HG03378 (cell line): ENCODE results near the gene LRP5.

Experiments used
- ATAC-seq: cut with Tn5 transposase; IDR thresholded peaks from one replicate; pipeline ENCODE4 v1.9.1; 2021; ENCODE audit warnings: mild to moderate bottlenecking, moderate library complexity; ENCODE audit not compliant: unreplicated experiment

Gene LRP5

GRCh38 chr11:68308068-68308467 is 4.3 kb upstream of the LRP5 start:
- no peak for ATAC-seq

DNA sequence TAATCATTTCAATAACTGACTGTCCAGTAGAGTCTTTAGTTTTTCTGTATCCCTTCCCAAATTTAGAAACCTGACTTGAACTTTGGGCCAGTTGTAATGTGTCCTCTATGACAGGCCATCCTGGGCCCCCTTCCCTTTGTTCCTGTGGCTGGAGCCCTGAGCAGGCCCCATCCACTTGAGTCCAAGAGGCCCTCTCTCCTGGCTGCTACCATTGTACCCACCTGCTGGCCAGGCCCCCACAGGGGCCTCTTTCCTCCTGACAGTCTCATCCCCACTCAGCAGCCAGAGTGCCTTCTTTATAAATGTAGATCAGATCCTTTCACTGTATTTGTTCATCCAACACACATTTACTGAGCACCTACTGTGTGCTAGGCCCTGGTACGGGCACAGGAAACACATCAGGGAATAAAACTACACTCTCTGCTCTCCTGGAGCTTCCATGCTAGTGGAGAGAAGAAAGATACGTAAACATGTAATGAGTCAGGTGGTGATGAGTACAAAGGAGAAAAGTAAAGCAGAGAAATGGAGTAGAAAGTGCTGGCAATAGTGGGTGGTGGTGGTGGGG is 2.7 kb upstream of the LRP5 start:
- ATAC-seq: no peak

DNA sequence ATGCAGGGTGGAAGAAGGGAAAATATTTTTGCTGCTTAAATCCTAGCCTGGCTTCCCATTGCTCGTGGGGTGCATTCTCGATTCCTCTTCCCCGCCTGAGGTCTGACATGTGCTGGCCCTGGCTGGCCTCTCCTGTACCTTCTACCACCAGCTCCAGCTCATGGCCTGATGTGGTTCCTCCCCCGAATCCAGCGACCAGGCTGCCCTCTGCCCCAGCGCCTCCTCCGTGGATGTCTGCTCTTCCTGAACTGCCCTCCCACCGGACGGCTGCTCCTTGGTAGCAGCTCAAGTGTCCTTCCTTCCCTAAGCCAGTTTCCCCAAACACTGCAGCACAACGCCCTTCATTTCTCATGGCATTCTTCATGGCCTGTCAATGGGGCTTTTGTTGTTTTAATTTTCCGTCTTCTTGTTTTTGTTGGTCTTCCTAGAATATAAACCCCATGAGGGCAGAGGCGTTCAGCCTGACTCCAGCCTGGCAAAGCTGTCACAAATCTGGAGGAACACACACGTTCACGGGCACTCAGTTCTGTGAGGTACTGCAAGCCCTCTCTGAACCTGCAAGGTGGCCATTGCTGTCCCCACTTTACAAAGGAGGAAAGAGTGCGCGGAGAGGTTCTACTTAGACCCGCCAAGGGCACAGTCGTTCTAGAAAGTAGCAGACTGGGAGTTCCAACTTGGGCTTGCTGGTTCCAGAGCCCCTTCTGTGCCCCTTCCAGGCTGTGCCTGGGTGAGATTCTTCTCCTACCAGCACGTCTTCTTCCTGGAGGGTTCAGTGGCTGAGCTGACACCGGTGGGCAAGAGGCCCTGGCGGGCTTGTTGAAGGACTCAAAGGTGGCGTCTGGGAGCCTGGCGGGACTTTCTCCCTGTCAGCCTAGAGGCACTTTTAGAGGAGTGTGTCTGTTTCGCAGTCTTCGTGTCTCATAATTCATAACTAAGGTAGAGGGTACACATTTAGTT is 953 bp upstream of the LRP5 start:
- no peak for ATAC-seq

GRCh38 chr11:68312780-68313573 is 586 bp downstream of the LRP5 start:
- no peak for ATAC-seq

DNA sequence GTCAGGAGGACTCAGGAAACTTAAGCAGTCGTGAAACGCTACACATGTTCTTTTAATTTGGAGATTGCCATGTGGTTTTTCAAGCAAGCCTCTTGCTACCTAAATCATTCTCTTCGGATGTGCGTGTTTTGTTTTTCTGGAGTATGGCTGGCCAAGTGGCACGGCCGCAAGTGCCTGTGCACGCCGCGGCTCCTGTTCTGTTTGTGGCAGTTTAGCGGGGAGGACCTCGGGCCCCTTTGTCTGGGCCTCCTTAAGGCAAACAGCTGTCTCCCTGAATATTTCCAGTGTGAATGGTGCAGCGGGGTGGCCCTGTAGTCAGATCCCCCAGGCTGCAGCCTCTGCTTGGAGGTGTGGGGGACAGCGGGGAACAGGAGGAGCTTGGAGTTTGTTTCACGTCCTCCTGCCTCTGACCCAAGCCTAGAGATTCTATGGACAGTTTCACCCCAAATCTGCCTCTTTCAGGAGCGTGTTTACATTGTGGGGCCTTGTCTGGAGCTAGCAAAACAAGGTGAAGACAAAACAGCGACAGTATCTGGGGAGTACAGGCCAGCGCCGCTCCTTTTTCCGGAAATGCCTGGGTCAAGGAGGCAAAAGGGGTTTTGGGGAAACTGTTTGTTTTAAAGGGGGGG is 1.3 kb downstream of the LRP5 start:
- no peak for ATAC-seq

DNA sequence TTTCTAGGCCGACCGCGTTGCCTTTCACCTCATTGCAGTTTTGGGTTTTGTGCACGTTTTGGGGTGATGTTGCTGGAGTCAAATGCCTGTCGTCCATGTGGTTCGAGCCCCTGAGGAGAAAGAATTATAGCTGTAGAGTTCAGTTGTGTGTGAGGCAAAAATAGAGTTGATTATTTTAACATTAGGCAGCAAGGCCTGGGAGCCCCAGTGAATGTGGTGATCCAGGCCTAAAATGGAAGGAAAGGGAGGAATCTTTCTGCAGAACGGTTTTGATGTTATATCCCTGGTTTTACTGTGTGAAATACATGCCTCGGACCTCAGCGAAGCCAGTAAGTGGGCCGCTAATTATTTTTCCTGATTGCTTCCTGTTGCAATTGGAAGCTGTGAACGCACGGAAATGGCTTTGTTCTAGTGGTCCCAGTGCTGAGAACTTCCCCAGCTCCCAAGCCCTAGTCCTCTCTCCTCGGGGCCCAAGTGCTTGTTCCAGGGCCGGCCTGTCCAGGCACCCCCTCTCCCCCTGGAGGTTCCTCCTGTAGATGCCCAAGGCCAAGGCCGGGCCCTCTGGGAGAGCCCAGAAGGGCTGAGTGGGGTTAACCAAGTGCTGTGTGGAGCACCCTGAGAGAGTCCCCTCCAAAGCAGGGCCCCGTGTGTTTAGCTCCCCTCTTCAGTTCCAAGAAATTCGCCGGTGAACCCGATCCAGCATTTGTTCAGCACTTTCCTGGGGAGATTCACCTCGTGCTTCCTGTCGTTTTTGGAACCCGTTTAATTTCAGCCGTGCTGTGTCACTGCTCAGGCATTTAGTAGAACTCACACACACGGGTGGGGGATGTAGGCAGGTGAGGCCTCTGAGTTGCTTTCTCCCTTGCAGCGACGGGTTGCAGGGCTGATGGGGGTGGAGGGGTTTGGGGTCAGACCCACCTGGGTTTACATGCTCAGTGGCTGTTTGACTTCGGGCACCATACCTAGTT is 2.1 kb downstream of the LRP5 start:
- ATAC-seq: no peak

DNA sequence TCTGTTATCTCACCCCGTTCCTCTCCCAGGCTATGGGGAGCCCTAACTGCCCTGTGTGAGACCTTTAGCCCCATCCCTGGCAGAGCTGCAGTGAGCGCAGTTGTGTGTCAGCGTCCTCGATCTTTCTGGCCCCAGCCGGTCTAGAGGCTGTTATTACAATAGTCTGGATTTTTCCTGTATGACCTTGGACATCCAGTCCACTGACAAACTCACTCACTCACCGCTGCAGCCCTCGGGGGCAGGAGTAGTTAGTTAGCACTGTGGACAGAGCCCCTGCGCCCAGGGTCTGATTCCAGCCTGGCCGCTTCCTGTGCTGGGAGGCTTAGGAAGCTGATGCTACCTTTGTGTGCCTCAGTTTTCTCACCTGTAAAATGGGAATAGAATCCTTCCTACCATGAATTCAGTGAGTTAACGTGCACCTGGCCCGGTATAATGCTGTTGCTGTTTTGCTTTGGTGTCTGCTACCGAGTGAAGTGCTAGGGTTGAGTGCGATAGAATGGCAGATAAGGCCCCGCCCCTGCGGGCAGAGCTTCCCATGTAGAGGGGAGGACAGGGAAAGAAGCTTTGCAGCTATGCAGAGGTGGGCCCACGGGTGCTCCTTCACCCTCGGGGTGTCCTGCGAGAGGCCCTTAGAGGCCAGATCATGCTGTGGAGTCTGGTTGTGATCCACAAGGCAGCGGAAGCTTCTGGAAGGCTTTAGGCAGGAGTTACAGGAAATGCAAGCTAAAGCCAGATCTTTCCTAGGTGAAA is 3.0 kb downstream of the LRP5 start:
- no peak for ATAC-seq

GRCh38 chr11:68317147-68317785 is 4.9 kb downstream of the LRP5 start:
- no peak for ATAC-seq

GRCh38 chr11:68321293-68322051 is 9.1 kb downstream of the LRP5 start:
- ATAC-seq: no peak

DNA sequence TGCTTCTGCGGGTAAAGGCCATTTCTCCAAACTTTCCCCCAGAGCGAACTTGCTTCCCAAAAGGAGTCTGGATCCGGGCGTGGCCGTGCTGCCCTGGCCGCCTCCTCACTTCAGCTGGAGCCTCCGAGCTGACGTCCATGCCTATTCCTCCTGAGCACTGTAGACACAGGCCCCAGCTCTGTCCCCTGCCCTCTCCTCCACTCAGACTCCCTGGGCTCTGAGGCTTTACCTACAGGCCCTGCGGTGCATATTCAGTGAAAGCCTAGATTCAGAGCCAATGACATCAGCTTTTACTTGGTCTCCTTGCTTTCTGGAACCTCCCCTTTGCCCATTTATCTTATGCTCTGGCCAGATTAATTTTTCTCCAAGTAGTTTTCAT is 9.7 kb downstream of the LRP5 start:
- no peak for ATAC-seq

DNA sequence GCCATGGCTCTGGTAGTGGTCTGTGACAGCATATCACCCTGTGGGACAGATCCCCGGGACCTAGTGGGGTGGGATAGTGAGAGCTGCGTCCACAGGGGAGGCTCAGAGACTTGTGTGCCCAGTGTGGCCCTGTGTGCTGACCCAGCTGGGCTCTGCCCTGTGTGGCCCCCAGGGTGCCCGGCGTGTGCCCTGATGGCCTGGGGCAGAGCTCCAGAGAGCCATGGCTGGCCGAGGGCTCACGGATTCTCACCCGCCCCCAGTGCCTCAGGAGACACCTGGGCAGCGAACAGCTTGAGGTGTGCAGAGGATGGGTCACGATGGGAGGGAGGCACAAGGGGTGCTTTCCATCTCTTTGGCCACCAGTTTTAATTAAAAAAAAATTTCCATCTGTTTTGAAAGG is 11.8 kb downstream of the LRP5 start:
- ATAC-seq: no peak

GRCh38 chr11:68324695-68325094 is 12.3 kb downstream of the LRP5 start:
- ATAC-seq: no peak

DNA sequence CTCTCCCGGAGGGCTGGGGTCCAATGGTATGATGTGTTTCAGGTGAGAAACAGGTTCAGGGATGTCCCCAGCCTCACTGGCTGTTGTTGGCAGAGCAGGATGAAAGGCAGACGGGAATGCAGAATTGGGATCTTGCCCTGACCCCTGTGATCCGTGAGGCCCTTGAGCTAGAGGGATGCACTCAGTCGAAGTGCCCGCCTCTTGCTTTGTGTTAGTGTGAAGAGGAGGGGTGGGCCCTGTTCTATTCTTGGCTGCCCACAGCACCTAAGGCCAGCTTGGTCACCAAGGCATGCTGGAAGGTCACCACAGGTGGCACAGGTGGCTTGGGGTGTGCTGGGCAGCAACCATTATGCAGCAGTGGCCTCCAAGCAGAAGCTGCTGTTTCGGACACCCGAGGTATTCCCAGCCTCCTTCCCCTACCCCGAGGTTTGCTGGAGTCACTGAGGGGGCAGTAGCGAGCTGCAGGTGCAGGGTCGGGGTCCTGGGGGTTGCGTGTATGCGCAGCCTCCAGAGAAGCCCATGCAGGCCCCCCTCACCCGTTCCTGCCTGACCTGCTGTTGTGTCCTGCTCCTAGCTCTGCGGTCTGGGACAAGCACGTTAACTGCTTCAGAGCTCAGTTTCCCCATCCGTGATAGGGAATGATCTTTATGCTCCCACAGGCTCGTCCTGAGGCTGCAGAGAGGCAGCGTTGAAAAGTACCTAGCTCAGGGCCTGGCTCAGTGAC is 13.0 kb downstream of the LRP5 start:
- no peak for ATAC-seq

- no peak for ATAC-seq
Measured at GRCh38 chr11:68325907-68326220, 13.5 kb downstream of the LRP5 start.

DNA sequence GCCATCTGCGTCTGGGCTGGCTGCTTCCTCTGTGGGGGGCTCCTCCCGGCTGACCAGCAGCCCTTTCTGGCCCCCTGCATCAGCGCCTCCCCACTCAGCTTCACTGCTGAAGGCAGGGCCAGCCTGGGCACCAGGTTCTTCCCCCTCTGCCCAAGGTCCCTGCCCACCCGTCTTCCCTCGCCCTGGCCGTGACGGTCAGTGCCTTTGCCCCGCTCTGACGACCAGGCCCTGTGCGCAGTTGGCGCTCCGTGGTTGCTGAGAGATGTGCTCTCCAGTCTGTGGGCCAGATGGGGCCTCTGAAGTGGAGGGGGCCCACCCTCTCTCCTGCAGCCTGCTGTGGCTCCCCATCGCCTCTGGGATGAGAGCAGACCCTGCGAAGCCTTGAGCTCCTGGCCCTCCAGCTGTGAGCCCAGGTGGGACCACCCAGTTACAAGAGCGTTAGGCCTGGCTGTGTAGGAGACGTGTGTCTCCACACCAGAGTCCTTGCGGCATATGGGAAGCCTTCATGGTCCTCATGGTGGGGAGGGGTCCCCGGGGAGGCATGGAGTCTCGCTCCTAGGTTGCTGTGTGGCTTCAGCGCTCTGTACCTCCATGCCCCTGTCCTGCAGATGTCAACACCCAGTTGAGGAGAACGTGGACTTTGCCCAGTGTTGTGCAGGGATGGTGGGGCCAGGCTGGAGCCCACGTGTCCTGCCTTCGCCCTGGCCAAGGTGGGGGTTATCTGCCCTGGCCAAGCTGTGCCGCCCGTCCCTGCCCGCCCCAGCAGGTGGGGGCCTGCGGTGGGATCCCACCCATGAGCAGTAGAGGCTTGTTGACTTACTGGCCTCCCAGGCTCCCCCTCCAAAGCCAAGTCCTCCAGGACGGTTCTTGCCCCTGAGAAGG is 14.2 kb downstream of the LRP5 start:
- no peak for ATAC-seq

- no peak for ATAC-seq
Measured at GRCh38 chr11:68327586-68328370, 15.4 kb downstream of the LRP5 start.
